ENCODE results near the gene EPHA2. TPM values are rescaled to one million over a fixed set of nuclear protein-coding genes. Genes with fewer than 3 reads are reported as not detected.

Gene EPHA2
- total RNA-seq, 1 donor from 2014 or later = 42.7 TPM

- intact Hi-C loops (cut with DNase I) = no loop called here
- no peak overlapping the region for H3K27ac ChIP-seq
- H3K4me1 ChIP-seq = peaks cover 4 to 13% of the 10 kb centered on the region in 2 donors
- no peak for TF ChIP-seq CTCF (IDR thresholded peaks at IDR 0.05)
- no peaks in the 10 kb centered on the region for H3K27me3 ChIP-seq
- no peak overlapping the region for H3K4me3 ChIP-seq
- no peak for DNase-seq (ENCODE audit: low spot score in 2 of 2)
- no peaks in the 10 kb centered on the region for H3K9me3 ChIP-seq
- no peaks in the 10 kb centered on the region for H3K36me3 ChIP-seq
Observed at GRCh38 chr1:16195518-16195905, 39.6 kb upstream of the EPHA2 start.

- Histone ChIP-seq H3K27ac (no peak overlapping the region), H3K27me3 (no peaks in the 10 kb centered on the region), H3K9me3 (no peaks in the 10 kb centered on the region), H3K36me3 (no peaks in the 10 kb centered on the region), H3K4me1 (peaks cover 6 to 22% of the 10 kb centered on the region in 2 donors), H3K4me3 (no peak overlapping the region)
- no peak for TF ChIP-seq CTCF (IDR thresholded peaks at IDR 0.05)
- intact Hi-C loops (cut with DNase I) = no loop called here
- DNase-seq (ENCODE audit: low spot score in 2 of 2) = no peak
Observed at GRCh38 chr1:16191916-16192546, 36.2 kb upstream of the EPHA2 start.

GRCh38 chr1:16191309-16191708 is 35.4 kb upstream of the EPHA2 start:
- no peaks in the 10 kb centered on the region for H3K27me3 ChIP-seq
- peaks cover 6 to 22% of the 10 kb centered on the region in 2 donors for H3K4me1 ChIP-seq
- H3K4me3 ChIP-seq = no peak overlapping the region
- no peaks in the 10 kb centered on the region for H3K9me3 ChIP-seq
- TF ChIP-seq CTCF (IDR thresholded peaks at IDR 0.05) = no peak
- H3K27ac ChIP-seq = no peak overlapping the region
- no peak for DNase-seq (ENCODE audit: low spot score in 2 of 2)
- no peaks in the 10 kb centered on the region for H3K36me3 ChIP-seq
- intact Hi-C loops (cut with DNase I) = no loop called here

GRCh38 chr1:16189921-16190621 is 34.2 kb upstream of the EPHA2 start:
- no peak for TF ChIP-seq CTCF (IDR thresholded peaks at IDR 0.05)
- no peaks in the 10 kb centered on the region for H3K27me3 ChIP-seq
- H3K4me3 ChIP-seq = no peak overlapping the region
- no peaks in the 10 kb centered on the region for H3K9me3 ChIP-seq
- peaks cover 6 to 20% of the 10 kb centered on the region in 2 donors for H3K4me1 ChIP-seq
- no peak for DNase-seq (ENCODE audit: low spot score in 2 of 2)
- intact Hi-C loops (cut with DNase I) = loop anchor here (5.0 kb wide), 1 partner anchor 57 kb away; no protein-coding TSS in a partner anchor
- H3K27ac ChIP-seq = no peak overlapping the region
- no peaks in the 10 kb centered on the region for H3K36me3 ChIP-seq

GRCh38 chr1:16189003-16189402 is 33.1 kb upstream of the EPHA2 start:
- Histone ChIP-seq H3K27me3 (no peaks in the 10 kb centered on the region), H3K4me3 (no peak overlapping the region), H3K27ac (no peak overlapping the region), H3K9me3 (no peaks in the 10 kb centered on the region), H3K36me3 (no peaks in the 10 kb centered on the region), H3K4me1 (peaks cover 6 to 20% of the 10 kb centered on the region in 2 donors)
- no peak for DNase-seq (ENCODE audit: low spot score in 2 of 2)
- intact Hi-C loops (cut with DNase I) = loop anchor here (5.0 kb wide), 1 partner anchor 58 kb away; no protein-coding TSS in a partner anchor
- TF ChIP-seq CTCF (IDR thresholded peaks at IDR 0.05) = no peak
